Mesenchymal stem cell (in vitro differentiated cells and primary cell): ENCODE data around the gene PSME3IP1.

Source experiments
- DNase-seq: peaks from one replicate; pipeline ENCODE4 v3.0.0-alpha.2; 2013
- H2AFZ ChIP-seq: one replicate; pipeline ENCODE4 v1.6.1; 2013; ENCODE audit warnings: low read depth, mild to moderate bottlenecking, control low read depth, inconsistent platforms, low read length, moderate library complexity
- H2AK5ac ChIP-seq: 2 replicates; pipeline ENCODE4 v1.6.1; 2013; ENCODE audit warnings: low read length, moderate library complexity, mild to moderate bottlenecking, inconsistent platforms; ENCODE audit not compliant: severe bottlenecking
- H2BK120ac ChIP-seq: one replicate; pipeline ENCODE4 v1.6.1; 2013; ENCODE audit warnings: low read depth, mild to moderate bottlenecking, inconsistent platforms, low read length, moderate library complexity
- H2BK12ac ChIP-seq, 2 experiments: one replicate each; pipeline ENCODE4 v1.6.1; 2013; ENCODE audit warnings: inconsistent platforms in 2 of 2, low read length in 2 of 2, mild to moderate bottlenecking in 2 of 2, moderate library complexity in 2 of 2, control low read depth in 1 of 2
- H2BK15ac ChIP-seq: one replicate; pipeline ENCODE4 v1.6.1; 2013; ENCODE audit warnings: mild to moderate bottlenecking, low read depth, inconsistent platforms; ENCODE audit not compliant: poor library complexity, severe bottlenecking
- H2BK5ac ChIP-seq: 2 replicates; pipeline ENCODE4 v1.6.1; 2013; ENCODE audit warnings: low read depth, mild to moderate bottlenecking, low read length, control low read depth, inconsistent platforms; ENCODE audit not compliant: poor library complexity, severe bottlenecking
- H3K14ac ChIP-seq, 2 experiments: one replicate each; pipeline ENCODE4 v1.6.1; 2013; ENCODE audit warnings: inconsistent platforms in 2 of 2, low read length in 2 of 2, control low read depth in 1 of 2, mild to moderate bottlenecking in 1 of 2, moderate library complexity in 1 of 2
- H3K18ac ChIP-seq, 2 experiments: one replicate each; pipeline ENCODE4 v1.6.1; 2013; ENCODE audit warnings: inconsistent platforms in 2 of 2, low read length in 2 of 2, control low read depth in 1 of 2, low read depth in 1 of 2, mild to moderate bottlenecking in 1 of 2
- H3K23ac ChIP-seq, 2 experiments: one replicate each; pipeline ENCODE4 v1.6.1; 2013; ENCODE audit warnings: inconsistent platforms in 2 of 2, low read length in 2 of 2, mild to moderate bottlenecking in 2 of 2, moderate library complexity in 2 of 2, control low read depth in 1 of 2
- H3K27ac ChIP-seq: 2 replicates; pipeline ENCODE4 v1.5.1; 2013; ENCODE audit warnings: mild to moderate bottlenecking, moderate library complexity, low read length, control low read depth, inconsistent platforms; ENCODE audit not compliant: poor library complexity, severe bottlenecking
- H3K27me3 ChIP-seq, 2 experiments: 2 replicates each; pipeline versions ENCODE4 v1.6.1 to v1.7.0; 2013; ENCODE audit warnings: low read length in 2 of 2, mild to moderate bottlenecking in 2 of 2, moderate library complexity in 2 of 2, control low read depth in 1 of 2, inconsistent platforms in 1 of 2; ENCODE audit not compliant: control insufficient read depth in 1 of 2, insufficient read depth in 1 of 2
- H3K36me3 ChIP-seq, 2 experiments: 2 replicates each; pipeline versions ENCODE4 v1.6.1 to v1.7.0; 2013; ENCODE audit warnings: low read length in 2 of 2, control low read depth in 1 of 2, inconsistent platforms in 1 of 2, low read depth in 1 of 2, mild to moderate bottlenecking in 1 of 2; ENCODE audit not compliant: insufficient read depth in 2 of 2, control insufficient read depth in 1 of 2
- H3K4ac ChIP-seq, 2 experiments: one replicate each; pipeline ENCODE4 v1.6.1; 2013; ENCODE audit warnings: inconsistent platforms in 2 of 2, low read length in 2 of 2, mild to moderate bottlenecking in 2 of 2, moderate library complexity in 2 of 2, control low read depth in 1 of 2, low read depth in 1 of 2
- H3K4me1 ChIP-seq: 2 replicates; pipeline ENCODE4 v1.6.1; 2013; ENCODE audit warnings: low read depth, low read length, control low read depth; ENCODE audit not compliant: control insufficient read depth, insufficient read depth
- H3K4me2 ChIP-seq: 2 replicates; pipeline ENCODE4 v1.6.1; 2013; ENCODE audit warnings: low read length, mild to moderate bottlenecking, inconsistent platforms; ENCODE audit not compliant: poor library complexity, severe bottlenecking
- H3K4me3 ChIP-seq, 2 experiments: 2 replicates each; pipeline versions ENCODE4 v1.5.1 to v1.7.0; 2013; ENCODE audit warnings: low read length in 2 of 2, mild to moderate bottlenecking in 2 of 2, control low read depth in 1 of 2, low read depth in 1 of 2; ENCODE audit not compliant: insufficient read depth in 1 of 2
- H3K79me1 ChIP-seq: replicated peaks from 2 replicates; pipeline ENCODE4 v1.6.1; 2013; ENCODE audit warnings: mild to moderate bottlenecking, control low read depth, low read length, inconsistent platforms; ENCODE audit not compliant: poor library complexity, severe bottlenecking
- H3K9ac ChIP-seq: 2 replicates; pipeline ENCODE4 v1.7.0; 2013; ENCODE audit warnings: mild to moderate bottlenecking, low read length, moderate library complexity
- H3K9me3 ChIP-seq: 2 replicates; pipeline ENCODE4 v1.7.0; 2013; ENCODE audit warnings: mild to moderate bottlenecking, low read length; ENCODE audit not compliant: control insufficient read depth
- H4K8ac ChIP-seq: one replicate; pipeline ENCODE4 v1.6.1; 2013; ENCODE audit warnings: inconsistent platforms, mild to moderate bottlenecking, low read length, moderate library complexity
- H4K91ac ChIP-seq: one replicate; pipeline ENCODE4 v1.6.1; 2013; ENCODE audit warnings: mild to moderate bottlenecking, low read length, inconsistent platforms
- WGBS: methylation state at CpG from one replicate; pipeline ENCODE4 v1.1.7; 2013; ENCODE audit warnings: mixed read lengths; 5-methylcytosine and 5-hydroxymethylcytosine counted together

PSME3IP1 gene

GRCh38 chr16:57167953-57168352 lies 17.9 kb downstream of the PSME3IP1 start:
- H2AFZ ChIP-seq = no peak overlapping the region
- no peak overlapping the region for H2BK5ac ChIP-seq
- DNase-seq = peak; percentile 78
- H3K23ac ChIP-seq = no peak overlapping the region
- H4K8ac ChIP-seq = no peak overlapping the region
- no peak overlapping the region for H2BK120ac ChIP-seq
- H3K36me3 ChIP-seq = peaks cover 22 to 82% of the 10 kb centered on the region in 2 experiments
- no peaks in the 10 kb centered on the region for H3K9me3 ChIP-seq
- no peak overlapping the region for H3K4me2 ChIP-seq
- no peak overlapping the region for H3K27ac ChIP-seq
- H3K4ac ChIP-seq = no peak overlapping the region
- no peak overlapping the region for H2BK15ac ChIP-seq
- no peaks in the 10 kb centered on the region for H3K27me3 ChIP-seq
- H3K4me1 ChIP-seq = no peaks in the 10 kb centered on the region
- 67% methylated on average over 1 of the region's 4 CpGs for WGBS
- H2BK12ac ChIP-seq = no peak overlapping the region
- peaks cover 8% of the 10 kb centered on the region for H3K79me1 ChIP-seq
- H2AK5ac ChIP-seq = no peak overlapping the region
- H3K9ac ChIP-seq = no peak overlapping the region
- H3K14ac ChIP-seq = no peak overlapping the region
- H3K4me3 ChIP-seq = no peak overlapping the region
- H4K91ac ChIP-seq = no peak overlapping the region
- H3K18ac ChIP-seq = no peak overlapping the region

GRCh38 chr16:57167538-57167937 lies 18.3 kb downstream of the PSME3IP1 start:
- Histone ChIP-seq H3K36me3 (peaks cover 23 to 78% of the 10 kb centered on the region in 2 experiments), H2BK5ac (no peak overlapping the region), H3K18ac (no peak overlapping the region), H3K4ac (no peak overlapping the region), H3K27me3 (no peaks in the 10 kb centered on the region), H3K4me2 (no peak overlapping the region), H4K91ac (no peak overlapping the region), H3K9me3 (no peaks in the 10 kb centered on the region), H2AFZ (no peak overlapping the region), H2BK120ac (no peak overlapping the region), H3K14ac (no peak overlapping the region), H2AK5ac (no peak overlapping the region), H3K27ac (no peak overlapping the region), H3K4me3 (no peak overlapping the region), H4K8ac (no peak overlapping the region), H3K79me1 (peaks cover 8% of the 10 kb centered on the region), H3K23ac (no peak overlapping the region), H3K9ac (peak overlapping the region; percentile 49), H2BK15ac (no peak overlapping the region), H3K4me1 (no peaks in the 10 kb centered on the region), H2BK12ac (no peak overlapping the region)
- 93% methylated on average over 2 of the region's 3 CpGs for WGBS
- DNase-seq = no peak

GRCh38 chr16:57166951-57167350 lies 18.9 kb downstream of the PSME3IP1 start:
- peaks cover 8% of the 10 kb centered on the region for H3K79me1 ChIP-seq
- no peak overlapping the region for H2BK120ac ChIP-seq
- no peak overlapping the region for H4K8ac ChIP-seq
- H2BK15ac ChIP-seq = no peak overlapping the region
- H2AFZ ChIP-seq = no peak overlapping the region
- no peak overlapping the region for H3K4me2 ChIP-seq
- no peak overlapping the region for H2AK5ac ChIP-seq
- peaks cover 23 to 73% of the 10 kb centered on the region in 2 experiments for H3K36me3 ChIP-seq
- no peak overlapping the region for H2BK5ac ChIP-seq
- H2BK12ac ChIP-seq = no peak overlapping the region
- H3K27ac ChIP-seq = no peak overlapping the region
- no peak for DNase-seq
- no peaks in the 10 kb centered on the region for H3K4me1 ChIP-seq
- H3K27me3 ChIP-seq = no peaks in the 10 kb centered on the region
- no peak overlapping the region for H4K91ac ChIP-seq
- H3K9me3 ChIP-seq = no peaks in the 10 kb centered on the region
- no peak overlapping the region for H3K18ac ChIP-seq
- peak overlapping the region; percentile 49 for H3K9ac ChIP-seq
- no peak overlapping the region for H3K23ac ChIP-seq
- H3K4ac ChIP-seq = no peak overlapping the region
- H3K14ac ChIP-seq = no peak overlapping the region
- H3K4me3 ChIP-seq = no peak overlapping the region
- WGBS = 93% methylated on average over 6 of the region's 7 CpGs

GRCh38 chr16:57166451-57166850 lies 19.4 kb downstream of the PSME3IP1 start:
- H3K4ac ChIP-seq = no peak overlapping the region
- H2BK12ac ChIP-seq = no peak overlapping the region
- H3K4me2 ChIP-seq = no peak overlapping the region

More at GRCh38 chr16:57166451-57166850, 19.4 kb downstream of the PSME3IP1 start:
- no peak overlapping the region for H2BK120ac ChIP-seq
- H4K91ac ChIP-seq = no peak overlapping the region
- H2BK15ac ChIP-seq = no peak overlapping the region
- H3K4me1 ChIP-seq = no peaks in the 10 kb centered on the region
- no peak overlapping the region for H3K23ac ChIP-seq
- H3K9me3 ChIP-seq = no peaks in the 10 kb centered on the region
- no peak overlapping the region for H3K4me3 ChIP-seq
- no peak overlapping the region for H3K9ac ChIP-seq
- DNase-seq = no peak
- H2AFZ ChIP-seq = no peak overlapping the region
- H2AK5ac ChIP-seq = no peak overlapping the region
- H3K18ac ChIP-seq = no peak overlapping the region
- H3K27me3 ChIP-seq = no peaks in the 10 kb centered on the region
- H3K36me3 ChIP-seq = peaks cover 25 to 69% of the 10 kb centered on the region in 2 experiments
- H2BK5ac ChIP-seq = no peak overlapping the region
- H4K8ac ChIP-seq = no peak overlapping the region
- H3K79me1 ChIP-seq = peaks cover 8% of the 10 kb centered on the region
- no peak overlapping the region for H3K14ac ChIP-seq
- no peak overlapping the region for H3K27ac ChIP-seq
